Measurements from ENCODE around the gene BORCS8.
"Not testable (repeated sequence)": the region's sequence is repeated elsewhere in the genome, so short reads cannot be mapped to it uniquely, and the experiment has no call there.

BORCS8 gene

DNA sequence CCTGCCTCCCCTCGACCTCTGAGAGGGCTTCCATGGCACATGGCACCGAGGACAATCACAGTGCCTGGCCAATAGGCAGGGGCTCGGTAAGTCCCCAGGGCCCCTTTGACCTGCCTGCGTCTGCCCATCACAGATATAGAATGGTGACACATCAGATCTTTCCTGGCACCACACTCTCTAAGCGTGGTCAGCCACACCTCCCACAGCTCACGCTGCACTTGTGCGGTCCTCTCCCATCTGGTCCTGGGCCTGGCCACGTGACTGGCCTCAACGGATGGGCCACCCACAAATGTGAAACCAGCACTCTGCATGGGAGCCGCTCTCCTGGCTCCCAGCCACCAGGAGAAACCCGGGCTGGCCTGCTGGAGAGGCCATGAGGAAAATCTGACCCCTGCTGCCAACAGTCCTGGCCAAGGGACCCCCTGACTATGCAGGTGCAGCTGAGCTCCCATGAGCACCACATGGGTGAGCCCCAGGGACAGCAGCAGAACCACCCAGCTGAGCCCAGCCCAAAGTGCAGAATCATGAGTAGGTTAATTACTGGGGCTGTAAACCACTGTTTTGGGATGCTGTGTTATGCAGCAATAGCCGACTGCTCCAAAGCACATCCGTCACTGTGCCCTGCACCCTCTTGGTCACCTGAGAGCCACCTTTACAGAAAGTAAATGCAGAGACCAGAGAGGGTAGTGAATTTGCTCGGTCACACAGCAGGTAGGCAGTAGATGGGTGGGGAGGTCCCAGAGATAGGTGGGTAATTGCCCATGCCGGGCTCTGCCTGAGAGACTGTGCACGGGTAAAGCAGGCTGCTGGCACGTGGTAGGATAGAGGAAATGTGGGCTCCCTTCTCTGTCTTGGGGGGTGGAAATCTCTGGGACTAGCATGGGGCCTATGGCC lies 12.2 kb downstream of the BORCS8 start:
- no peak for DNase-seq

DNA sequence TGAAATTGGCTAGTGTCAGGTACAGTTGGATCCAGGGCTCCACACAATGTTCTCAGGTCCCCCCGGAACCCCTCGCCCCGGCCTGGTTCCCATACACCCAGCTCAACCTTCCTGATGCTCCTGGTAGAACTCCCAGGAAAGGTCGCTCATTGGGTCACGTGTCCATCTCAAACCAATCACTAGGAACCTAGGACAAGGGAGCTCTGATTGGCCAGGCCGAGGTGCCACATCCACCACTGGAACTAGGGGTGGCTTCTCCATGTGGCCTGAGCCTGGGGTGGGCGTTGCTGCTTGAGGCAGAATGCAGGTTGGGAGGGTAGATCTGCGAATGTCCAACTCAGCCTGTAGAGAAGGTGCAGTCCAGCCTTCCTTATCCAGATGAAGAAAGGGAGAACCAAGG lies 15.0 kb downstream of the BORCS8 start:
- DNase-seq = no peak

DNA sequence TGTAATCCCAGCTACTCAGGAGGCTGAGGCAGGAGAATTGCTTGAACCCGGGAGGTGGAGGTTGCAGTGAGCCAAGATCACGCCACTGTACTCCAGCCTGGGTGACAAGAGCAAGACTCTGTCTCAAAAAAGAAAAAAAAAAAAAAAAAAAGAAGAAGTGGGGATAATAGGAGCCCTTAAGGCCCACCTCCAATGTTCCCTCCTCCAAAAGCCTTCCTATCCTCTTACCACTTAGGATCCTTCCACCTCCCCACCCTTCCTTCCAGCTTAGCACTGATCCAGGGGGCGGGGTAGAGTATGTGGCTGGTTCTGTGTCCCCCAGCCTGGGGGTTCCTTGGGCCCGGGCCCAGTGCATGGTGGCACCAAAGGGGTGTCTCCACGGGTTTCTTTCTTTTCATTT lies 18.7 kb downstream of the BORCS8 start:
- not testable (repeated sequence) for DNase-seq

DNA sequence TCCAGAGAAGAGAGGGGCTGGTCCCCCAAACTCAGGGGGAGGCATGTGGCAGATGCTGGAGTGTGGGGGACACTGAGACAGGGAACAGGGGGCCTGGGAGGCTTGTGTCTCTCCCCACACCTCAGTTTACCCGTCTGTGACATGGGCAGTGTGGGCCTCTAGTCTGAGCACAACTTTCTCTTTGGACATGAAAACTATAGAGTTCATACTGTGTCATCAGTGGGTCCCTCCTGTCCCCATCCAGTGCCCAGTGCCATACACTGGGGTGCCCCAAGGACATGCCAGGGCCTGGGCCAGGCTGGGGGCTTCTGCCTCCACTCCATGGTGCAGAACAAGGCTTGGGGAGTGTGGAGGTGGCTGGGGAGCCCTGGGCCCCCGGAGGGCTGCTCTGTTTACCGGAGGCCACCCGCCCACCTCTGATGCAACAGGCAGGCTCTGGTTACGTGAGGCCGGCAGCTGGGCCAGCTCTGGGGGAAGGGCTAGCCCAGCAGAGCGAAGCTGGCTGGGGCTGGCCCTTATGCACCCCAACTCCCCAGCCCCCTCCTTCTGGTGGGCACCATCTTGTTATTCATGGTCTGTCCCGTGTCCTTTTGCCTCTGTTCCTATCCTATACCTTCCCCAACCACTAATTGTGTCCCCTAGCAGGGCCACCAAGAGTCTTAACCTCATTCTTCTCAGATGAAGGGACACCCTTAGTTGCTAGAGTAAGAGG lies 20.0 kb downstream of the BORCS8 start:
- peak; percentile 72 for DNase-seq

DNA sequence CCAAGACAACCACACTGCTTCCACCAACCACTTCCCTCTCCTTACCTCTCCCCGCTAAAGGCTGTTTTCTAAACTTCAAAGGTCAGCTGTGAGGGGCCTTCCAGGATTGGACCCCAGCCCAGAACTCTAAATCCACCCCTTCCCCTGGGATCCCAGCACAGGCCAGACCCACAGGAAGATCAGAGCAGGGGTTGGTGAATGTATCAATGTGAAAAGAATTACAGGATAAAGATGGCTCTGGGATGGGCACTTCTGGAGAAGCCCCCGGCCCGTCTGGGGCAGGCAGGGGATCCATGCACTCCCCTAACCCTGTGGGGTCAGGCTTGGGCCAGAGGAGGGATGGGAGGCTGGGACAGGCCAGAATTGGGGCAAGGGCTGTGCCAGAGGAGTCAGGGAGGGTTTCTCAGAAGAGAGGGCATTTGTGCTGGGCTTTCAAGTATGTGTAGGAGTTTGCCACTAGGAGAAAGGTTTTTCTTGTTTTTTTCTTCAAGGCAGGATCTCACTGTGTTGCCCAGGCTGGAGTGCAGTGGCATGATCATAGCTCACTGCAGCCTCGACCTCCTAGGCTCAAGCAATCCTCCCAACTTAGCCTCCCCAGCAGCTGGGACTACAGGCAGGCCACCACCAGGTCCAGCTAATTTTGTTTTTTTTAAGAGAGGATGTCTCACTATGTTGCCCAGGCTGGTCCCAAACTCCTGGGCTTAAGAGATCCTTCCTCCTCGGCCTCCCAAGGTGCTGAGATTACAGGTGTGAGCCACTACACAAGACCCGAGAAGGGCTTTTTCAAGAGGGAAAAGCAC lies 20.9 kb downstream of the BORCS8 start:
- peak; percentile 16 for DNase-seq

DNA sequence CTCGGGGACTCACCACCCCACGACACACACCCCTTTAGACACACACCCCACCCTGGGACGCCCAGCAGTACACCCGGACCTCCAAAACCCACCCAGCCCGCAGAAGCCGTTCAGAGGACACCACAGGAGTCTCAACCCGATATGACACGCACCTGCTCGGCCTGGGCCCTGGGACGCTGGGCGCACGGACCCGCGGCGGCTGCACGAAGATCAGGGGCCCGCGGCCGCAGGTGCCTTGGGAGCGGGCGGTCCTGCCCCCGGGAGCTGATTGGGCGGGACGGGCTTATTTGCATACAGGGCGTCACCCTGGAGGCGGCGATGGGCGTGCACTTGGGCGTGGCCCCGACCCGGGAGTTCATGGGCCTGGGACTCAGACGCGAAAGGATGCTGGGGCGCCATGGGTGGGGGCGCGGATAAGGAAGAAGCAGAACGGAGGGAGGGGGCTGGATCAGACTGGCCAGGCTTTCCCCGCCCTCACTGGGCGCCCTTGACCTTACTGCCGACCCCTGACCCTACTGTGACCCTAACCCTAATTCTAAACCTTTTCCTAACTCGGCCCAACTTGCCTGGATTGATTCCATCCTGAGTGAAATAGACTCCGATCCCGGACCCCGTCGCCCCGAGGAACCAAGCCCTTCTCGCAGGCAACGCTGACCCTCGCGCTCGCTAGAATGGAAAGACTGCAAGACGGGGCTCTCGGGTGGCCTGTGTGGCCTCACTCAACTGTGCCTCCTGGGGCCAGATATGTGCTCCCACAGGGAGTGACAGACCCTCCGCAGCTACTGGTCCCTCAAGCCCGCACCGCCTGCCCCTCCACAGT lies 21.7 kb downstream of the BORCS8 start, which contains the start of gene MEF2B:
TSS of gene MEF2B (minus strand) at position 211 of the 820 bp plus-strand sequence. CDS start 19,528 bp downstream, outside the sequence.
- peak; percentile 53 for DNase-seq

DNA sequence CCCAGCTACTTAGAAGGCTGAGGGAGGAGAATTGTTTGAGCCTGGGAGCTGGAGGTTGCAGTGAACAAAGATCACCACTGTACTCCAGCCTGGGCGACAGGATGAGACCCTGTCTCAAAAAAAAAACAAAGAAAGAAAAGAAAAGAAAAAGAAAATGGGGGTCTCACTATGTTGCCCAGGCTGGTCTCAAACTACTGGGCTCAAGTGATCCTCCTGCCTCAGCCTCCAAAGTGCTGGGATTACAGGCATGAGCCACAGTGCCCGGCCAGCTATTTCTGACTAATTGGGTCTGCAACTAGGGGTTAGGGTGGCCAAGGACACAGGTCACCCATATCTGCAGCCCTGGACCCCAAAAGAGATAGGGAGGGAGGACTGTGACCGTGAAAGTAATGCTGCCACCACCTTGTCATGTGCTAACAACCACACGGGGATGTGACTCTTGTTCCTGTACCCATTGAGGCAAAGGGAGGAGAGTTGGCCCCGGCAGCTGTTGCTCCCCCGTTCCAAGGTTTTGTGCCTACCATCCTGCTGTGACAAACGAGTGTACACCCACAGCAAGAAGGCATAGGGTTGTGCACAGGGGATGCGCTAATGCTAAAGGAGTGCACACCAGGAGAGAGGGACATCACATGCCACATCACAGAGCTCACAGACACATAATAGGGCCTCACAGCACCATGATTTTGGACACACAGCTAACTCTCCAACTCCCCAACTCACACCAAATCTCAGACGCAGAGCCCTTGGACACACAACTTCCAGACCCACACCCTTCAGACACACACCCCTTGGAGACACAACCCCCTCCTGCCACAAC lies 22.5 kb downstream of the BORCS8 start:
- DNase-seq = no peak

DNA sequence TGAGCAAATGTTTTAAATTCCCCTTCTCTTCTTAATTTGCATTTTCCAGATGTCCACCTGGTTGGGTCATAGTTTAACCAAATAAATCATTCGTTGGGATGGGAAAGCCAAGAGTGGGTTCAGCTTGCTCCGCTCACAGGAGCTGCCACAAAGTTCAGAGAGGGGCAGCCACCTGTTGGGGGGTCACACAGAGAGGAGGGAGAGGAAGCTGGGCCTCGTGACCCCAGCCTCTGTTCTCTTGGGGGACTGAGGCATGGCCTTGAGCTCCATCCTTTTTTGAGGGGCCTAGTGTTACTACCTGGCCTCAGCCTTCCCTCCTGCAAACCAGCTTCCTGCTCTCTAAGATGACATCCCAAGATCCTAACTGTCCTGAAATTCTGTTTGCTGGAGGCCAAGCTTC lies 24.3 kb downstream of the BORCS8 start:
- no peak for DNase-seq

DNA sequence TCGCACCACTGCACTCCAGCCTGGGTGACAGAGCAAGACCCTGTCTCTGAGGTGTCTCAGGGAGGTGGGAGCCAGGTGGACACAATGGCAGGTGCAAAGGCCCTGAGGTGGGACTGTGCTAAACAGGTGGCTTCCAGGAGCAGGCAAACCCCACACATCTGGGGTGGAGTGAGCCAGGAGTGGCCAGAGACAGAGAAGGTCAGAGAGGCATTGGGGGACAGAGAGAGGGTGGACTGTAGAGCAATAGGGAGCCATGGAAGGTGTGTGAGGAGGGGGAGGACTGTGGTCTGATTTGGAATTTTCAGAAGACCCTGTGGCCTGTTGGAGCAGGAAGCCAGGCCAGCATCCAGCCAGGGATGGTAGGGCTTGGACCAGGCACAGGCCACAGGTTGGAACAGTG lies 26.6 kb downstream of the BORCS8 start:
- no peak for DNase-seq

DNA sequence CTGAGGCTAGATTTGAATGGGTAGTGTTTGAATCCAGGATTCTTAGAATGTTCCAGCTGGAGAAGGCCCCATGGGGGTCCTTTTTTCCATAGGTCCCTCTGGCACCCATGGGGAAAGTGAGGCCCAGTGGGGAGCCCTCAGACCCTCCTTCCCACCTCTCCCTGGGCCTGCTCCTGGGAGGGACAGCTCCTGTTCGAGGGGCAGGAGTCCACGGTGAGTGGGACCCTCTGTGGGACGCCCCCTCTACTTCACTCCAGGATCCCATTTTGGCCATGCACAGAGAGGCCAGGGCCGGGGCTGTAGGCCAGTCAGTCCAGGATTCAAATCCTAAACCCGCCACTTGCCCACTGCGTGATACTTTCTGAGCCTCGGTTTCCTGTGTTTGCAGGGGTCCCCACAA lies 29.5 kb downstream of the BORCS8 start:
- DNase-seq = no peak

DNA sequence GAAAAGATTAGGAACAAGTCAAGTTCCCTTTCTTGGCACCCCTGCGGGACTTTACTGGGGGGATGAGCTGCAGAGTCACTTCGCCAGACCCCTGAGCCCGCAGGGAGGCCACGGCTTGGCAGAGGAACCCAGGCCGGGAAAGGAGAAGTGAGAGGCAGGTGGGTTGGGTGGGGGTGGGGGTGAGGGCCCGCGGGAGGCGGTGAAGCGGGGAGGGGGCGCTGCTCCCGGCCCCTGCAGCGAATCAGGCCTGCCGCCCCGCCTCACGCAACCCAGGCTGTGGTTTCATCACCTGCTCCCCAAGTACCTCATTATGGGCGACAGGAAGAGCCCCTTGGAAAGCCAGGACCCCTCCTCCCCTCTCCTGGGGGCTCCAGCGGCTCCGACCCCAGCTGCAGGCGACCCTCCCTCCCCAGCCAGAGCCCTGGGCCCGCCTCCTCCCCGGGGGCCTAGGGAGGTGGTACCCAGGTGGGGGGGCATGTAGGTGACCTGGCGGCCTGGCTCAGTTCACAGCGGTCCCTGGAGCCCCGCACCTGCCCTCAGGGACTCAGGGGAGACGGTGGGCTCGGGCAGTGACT lies 31.4 kb downstream of the BORCS8 start:
- DNase-seq = no peak

DNA sequence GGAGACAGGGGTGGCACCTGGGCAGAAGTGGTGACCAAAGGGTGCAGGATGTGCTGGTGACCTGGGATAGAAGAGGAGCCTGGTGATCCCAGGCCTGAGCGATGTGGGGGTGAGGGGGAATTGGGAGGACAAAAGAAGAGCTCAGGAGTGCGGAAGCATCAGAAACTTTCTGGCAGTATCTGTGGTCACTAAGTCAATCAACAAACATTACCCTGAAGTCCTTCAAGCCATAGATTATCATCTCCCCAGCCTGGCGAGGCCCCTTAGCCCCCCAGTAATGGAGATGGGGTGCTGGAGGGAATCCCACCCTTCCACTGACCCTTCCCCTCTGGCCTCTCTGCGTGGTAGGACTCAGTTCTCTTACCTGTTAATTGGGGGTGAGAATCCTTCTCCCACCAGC lies 32.4 kb downstream of the BORCS8 start:
- no peak for DNase-seq

DNA sequence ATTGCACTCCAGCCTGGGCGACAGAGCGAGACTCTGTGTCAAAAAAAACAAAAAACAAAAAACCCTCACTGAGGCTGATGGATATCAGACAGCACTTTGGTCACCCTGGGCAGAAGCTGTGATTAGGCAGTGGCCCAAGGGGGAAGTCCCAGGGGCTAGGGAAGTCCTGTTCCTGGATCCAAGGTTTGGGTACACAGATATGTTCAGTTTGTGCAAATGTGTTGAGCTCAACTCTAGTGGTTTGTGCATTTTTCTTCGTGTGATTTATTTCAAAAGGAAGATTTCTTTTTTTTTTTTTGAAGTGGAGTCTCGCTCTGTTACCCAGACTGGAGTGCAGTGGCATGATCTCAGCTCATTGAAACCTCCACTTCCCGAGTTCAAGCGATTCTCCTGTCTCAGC lies 34.1 kb downstream of the BORCS8 start:
- DNase-seq = no peak

DNA sequence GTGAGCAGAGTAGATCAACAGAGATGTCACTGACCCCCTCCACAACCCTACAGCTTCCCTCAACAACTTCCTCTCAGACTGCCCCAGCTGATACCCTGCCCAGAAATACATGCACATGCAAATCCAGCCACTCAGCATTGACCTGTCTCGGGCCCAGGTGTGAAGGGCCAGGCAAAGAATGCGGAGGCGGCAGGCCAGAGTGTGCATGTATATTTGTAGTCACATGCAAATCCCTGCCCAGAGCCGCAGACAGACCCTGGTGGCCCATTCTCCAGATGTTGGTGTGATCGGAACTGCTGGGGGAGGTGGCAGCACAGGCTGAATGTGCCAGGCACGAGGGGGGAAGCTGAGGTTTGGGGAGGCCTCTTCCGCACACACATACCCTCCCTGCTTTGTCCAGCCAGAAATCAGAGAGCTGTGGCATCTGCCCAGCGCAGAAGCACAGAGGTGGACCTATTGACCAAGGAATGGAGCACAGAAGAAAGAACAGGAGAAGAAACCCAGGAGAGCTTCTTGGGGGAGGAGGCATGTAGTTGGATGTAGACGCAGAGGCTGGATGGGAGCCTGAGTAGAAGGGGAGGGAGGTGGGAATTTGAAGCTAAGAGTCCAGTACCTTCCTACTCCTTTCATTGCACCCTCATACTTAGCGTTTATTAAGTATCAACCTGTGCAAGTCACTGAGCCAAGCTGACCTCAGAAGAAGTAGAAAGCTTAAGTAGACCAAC lies 36.3 kb downstream of the BORCS8 start:
- DNase-seq = no peak

DNA sequence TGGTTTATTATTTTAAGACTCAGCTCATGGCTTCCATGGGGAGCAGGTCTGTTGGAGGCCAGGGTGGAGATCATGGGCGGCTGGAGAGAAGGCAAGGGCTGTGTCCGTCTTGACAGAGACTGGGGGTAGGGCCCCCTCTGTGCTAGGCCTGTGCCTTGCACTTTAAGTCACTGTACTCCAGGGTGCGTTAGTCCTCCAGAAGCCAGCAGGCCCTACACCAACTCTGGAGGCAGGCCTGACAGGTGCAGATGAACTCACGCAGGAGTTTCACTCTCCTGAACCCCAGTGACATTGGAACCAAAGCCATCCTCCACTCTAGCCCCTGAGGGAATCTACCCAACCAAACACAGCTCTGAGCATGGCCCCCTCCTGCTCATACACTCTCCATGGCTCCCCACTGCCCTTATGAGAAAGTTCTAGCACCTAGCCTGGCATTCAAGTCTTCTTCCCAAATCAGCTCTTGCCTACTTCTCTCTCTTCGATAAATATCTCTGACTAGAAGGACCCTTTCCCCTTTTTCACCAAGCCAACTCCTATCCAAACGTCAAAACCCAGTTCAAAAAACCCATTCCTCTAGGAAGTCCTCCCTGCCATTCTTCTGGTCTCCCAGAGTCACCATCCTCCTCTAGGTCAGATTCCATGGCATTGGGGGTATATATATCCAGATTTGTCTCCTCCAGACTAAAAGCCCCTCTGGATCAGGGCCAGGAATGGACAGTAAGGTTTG lies 37.0 kb downstream of the BORCS8 start:
- DNase-seq = no peak

DNA sequence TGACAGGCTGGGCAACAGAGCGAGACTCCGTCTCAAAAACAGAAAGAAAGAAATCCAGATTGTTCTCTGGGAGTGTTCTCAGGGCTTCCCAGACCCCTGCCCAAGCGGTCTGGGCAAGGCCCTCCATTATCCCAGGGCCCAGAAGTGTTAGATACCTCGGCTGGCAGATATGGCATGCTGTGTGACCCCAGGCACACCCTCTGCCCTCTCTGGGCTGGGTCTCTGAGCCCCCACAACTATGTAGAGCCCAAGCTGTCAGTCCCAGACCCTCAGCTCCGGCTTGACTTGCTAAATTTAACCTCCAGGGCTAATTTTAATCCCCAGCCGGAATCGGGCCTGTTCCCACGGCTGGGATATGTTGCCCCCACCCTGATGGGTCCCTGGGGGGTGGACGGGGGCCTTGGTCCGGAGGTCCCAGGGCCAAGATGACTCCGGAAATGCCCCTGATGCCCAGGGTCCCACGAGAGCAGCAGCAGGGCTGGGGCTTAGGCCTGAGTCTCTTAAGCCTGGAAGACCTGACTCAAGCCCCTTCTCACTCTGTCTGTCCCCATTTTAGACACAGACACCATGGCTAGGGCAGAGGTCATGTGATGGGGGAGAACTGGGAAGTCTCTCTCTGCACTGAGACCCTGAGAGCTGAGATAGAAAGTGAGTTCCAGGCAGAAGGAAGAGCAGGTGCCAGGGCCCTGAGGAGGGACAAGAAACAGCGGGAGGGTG lies 39.1 kb downstream of the BORCS8 start:
- no peak for DNase-seq

DNA sequence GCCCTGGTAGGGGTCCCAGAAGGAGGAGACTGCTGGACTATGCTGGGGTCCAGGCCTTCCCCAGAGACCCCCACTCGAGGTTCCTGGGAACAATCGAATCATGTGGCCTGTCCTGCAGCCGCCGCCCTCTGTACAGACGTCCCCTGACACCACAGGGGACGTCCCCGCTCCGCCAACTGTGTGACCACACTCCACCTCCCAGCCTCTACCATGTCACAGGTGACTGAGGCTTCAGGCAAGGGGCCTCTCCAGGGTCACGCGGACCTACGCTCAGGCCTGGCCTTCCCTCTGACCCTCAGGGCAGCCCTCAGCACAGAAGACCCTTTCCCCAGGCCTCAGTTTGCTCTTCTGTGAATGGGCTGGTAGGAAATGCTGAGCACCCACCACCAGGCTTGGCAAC lies 40.5 kb downstream of the BORCS8 start:
- DNase-seq = no peak

DNA sequence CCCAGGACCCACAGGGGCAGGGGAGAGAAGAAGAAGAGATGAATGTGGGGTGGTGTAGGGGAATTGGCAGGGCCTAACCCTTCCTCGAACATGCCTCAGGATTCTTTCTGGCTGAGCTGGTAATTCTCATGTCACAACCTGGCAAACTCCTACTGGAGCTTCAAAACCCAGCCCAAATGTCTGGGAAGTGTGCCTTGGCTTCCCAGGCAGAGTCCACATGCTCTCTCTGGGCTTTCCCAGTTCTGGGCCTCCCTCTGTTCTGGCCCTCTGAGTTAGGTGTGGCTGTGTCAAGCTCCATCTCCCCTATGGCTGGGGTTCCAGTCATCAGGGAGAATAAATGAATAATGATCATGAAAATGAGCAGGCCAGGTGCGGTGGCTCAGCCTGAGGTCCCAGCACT lies 42.5 kb downstream of the BORCS8 start:
- no peak for DNase-seq

DNA sequence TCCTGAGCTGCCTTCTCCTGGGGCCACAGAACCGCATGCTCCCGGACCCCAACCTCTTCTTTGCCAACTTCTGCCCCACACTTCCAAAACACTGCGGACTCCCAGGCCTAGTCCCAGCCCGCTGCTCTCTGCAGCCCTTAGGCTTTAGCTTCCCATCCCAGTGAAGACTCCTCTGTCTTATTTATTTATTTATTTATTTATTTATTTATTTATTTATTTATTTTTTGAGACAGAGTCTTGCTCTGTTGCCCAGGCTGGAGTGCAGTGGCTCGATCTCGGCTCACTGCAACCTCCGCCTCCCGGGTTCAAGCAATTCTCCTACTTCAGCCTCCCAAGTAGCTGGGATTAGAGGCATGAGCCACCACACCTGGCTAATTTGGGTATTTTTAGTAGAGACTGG lies 43.4 kb downstream of the BORCS8 start:
- not testable (repeated sequence) for DNase-seq

Data from fibroblast of skin of right quadriceps (primary cell).